NCI-H82 treated with DMSO at 0.1 percent for 48 hours (cell line): ENCODE results near the gene CUEDC1.
A peak's percentile ranks its signal among the peaks of the same experiment; 100 is the strongest.

ENCODE experiments used
- DNase-seq: peaks from one replicate; lab custom pipeline; 2025; ENCODE audit not compliant: unreplicated experiment; lab: John Stamatoyannopoulos, UW

Gene CUEDC1

GRCh38 chr17:57916925-57917858 lies 38.0 kb downstream of the CUEDC1 start:
- DNase-seq, result no peak

DNA sequence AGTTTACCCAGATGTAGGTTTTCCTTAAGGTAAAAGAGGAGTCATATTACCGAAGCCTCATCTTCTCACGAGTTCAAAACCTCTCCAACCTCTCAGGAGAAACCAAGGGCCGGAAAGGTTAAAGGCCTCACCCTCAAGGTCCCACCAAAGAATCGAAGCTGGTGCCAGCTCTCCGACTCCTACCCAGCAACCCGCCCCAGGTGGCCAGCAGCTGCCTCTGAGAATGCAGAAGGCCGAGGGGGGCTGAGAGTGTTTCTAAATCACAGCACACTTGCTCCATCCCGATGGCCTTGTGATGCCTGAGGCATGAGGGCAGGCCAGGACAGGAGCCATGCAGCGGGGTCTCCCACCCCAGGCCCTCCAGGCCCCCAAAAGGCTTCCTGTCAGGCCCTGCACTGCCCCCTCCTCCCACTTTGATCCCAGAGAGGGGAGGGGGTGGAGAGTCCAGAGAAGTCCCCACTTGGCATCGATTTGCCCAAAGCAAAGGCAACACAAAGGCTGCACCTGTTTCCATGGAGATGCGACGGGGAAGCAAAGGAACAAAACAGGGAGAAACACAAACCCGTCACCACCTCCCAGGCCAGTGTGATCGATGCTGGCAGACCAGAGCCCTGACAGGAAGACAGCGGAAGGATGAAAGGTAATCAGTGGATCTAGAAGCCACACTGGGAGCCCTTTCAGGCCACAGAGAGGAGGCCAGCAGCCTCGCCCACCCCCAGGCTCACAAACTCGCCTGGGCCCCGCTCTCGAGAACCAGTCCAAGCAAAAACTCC lies 39.0 kb downstream of the CUEDC1 start:
- no peak for DNase-seq

DNA sequence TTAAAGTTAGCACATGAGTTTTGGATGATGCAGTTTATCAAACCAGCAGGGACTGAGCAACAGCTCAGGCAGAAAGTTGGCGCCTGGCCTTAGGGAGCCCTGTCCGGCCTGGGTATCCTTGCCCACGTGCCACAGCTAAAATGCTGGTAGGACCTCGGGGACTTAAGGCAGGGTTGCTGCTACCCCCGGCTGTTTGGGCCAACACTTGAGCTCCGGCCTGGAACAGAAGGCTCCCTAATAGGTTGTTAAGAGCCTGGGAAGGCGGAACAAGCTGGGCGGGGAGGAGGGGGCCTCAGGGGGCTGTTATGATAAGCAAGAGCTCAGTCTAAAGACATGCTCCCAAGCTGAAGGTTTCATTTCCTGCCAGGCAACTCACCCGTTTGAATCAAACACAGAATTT lies 39.7 kb downstream of the CUEDC1 start:
- peak; percentile 44 for DNase-seq

- DNase-seq, result no peak
These were observed 40.7 kb downstream of the CUEDC1 start for GRCh38 chr17:57914273-57915142.

DNA sequence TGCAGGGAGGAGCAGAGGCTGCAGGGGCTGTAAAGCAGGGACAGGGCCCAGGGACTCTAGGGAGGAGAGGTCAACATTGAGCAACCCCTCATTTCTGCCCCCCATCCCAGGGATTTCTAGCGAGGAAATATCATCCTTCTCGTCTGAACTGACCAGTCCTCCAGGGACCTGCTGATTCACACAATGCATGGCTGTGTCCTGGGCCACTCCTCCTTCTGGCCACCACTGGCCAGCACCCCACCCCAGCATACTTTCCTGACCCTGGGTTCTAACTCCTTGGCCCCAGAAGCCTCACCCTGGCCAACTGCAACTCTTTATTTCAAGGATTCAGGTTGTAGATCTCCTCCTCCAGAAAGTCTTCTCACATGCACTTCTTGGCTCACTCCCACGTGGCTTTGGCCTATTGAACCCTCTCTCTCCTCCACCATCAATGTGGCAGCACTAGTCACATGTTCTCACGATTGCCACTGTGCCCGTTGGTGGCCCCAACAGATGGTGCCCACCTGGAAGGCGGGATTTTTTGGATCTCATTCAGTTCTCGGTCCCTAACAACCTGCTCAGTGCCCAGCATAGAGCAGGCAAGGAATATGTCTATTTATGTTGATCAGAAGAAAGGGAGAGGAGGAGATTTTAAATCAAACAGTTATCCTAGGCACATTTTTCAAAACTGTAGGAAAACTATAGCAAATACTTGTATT lies 41.5 kb downstream of the CUEDC1 start:
- no peak for DNase-seq

DNA sequence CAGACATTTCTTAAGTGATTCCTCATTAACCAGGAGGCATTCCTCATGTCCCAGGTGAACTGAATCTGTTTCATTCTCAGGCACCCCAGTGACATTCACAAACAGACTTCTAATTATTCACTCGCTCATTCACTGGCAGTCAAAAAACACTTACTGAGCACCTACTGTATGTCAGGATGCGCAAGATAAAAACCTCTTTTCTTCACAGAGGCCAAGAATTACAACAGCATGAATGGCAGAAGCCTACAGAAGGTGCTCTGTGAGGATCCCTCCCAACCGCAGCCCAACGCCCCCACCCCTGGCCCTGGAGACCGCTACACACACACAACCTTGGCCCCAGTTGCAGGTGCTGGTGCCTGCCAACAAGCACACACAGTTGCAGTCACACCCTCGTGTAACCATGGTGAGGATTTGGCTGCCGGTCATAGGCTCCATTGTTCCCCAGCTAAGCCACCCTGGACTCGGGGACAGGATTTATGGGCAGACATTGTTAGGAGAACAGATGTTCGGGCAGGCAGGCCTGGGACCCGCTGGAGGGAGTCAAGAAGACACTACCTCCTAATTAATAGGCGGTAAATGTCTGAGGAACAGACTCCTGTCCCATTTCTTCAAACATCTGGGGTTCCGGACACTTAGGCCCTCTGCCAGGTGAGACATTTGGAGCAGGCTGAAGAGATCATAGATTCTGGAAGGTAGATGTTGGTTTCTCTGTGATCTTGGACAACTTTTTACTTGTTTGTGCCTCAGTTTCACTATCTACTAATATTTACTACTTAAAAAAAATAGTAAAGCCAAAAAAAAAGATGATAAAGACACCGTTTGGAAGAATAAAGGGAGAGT lies 43.2 kb downstream of the CUEDC1 start:
- DNase-seq, result peak; percentile 83

DNA sequence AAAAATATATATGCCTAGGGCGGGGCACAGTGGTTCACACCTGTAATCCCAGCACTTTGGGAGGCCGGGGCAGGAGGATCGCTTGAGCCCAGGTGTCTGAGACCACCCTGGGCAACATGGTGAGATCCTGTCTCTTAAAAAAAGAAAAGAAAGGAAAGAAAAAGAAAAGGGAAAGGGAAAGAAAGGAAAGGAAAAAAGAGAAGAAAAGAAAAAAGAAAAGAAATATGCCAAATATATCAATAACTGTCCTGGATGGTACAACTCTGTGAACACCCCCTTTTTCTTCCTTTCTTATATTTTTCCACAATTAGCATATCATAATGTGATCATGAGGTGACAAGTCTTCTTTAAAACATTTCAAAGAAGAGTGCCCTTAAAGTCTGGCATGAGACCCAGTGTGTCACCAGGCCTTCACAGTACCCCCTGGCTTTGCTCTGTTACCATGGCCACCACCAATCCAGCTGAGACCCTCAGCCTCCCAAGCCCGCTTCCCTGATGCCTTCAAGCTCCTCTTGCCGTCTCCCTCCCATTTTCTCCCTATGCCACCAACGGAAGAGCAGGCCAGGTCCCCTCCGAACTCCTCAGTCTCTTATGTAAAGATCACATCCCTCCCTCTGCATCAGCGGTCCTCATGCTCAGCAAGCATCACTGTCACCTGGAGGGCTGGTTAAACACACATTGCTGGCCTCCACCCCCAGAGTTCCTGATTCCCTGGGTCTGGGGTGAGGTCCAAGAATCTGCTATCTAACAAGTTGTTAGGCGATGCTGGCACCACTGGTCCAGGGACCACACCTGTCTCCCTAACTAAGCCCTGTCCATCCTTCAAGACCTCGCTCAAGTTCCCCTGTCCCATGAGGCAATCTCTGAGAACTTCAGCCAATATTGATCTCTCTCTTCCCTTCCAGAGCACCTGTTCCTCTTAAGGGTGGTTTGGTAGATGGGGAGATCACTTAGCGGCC lies 44.5 kb downstream of the CUEDC1 start:
- DNase-seq, result no peak

DNA sequence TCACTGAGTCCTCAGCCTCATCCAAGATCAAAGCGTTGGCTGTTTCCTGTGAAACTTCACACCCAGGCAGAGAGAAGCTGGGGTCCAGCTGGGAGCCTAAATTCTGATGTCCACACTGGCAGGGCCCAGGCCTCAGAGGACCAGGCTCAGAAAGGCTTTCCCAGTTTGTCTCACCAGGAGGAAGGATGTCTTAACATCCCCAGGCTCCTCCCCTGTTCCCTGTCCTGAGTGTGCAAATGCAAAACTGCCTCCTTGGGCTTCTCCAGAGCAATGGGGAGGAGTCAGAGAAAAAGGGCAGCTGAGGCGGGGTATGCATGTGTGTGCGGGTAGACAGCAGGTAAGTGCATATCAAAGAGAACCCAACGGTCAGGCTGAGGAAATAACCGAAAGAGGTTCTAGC lies 45.7 kb downstream of the CUEDC1 start:
- DNase-seq, result no peak

DNA sequence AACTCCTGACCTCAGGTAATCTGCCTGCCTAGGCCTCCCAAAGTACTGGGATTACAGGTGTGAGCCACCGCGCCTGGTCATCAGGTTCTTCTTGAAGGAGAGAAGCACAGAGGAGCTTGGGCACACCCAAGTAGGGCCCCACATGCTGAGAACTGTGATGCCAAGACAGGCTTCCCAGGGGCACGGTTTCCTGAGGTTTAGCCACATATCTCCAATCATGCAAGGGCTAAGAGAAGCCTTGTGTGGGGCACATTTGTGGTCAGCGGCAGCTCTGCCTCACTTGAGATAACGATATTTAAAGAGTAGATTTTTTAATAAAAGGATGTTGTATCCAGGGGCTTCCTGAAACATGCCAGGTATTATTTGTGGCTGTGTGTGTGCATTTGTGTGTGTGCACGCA lies 46.9 kb downstream of the CUEDC1 start:
- DNase-seq, result no peak

DNA sequence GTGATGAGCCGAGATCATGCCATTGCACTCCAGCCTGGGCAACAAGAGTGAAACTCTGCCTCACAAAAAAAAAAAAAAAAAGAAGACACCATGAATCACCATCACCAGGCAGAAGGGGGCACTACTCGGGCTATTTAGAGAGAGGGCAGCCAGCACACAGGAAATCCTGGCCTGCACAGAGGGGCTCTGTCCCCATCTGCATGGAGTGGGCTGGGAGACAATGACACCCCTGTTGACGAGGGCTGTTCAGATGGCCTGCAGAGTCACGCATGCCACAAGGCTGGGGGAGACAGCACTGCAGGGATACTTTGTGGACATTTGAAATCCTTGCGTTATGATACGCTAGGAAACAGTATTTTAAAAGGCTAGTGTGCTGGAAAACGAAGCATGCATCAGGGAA lies 48.3 kb downstream of the CUEDC1 start:
- DNase-seq, result peak; percentile 47

DNA sequence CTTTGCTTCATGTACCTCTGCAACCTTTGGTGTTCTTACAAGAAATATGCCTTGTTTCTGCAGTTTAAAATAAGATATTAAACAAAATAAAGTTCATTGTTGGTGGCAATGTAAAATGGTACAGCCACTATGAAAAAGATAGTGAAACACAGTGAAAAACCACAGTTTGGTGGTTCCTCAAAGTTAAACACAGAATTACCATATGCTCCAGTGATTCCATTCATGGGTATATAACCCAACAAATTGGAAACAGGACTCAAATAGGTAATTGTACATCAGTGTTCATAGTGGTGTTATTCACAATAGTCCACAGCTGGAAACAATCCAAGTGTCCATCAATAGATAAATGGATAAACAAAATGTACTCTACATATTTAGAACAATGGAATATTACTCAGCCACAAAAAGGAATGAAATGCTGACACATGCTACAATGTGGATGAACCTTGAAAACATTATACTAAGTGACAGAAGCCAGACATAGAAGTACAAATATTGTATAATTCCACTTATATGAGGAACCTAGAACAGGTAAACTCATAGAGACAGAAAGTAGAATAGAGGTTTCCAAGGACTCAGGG lies 49.2 kb downstream of the CUEDC1 start:
- DNase-seq, result no peak

DNA sequence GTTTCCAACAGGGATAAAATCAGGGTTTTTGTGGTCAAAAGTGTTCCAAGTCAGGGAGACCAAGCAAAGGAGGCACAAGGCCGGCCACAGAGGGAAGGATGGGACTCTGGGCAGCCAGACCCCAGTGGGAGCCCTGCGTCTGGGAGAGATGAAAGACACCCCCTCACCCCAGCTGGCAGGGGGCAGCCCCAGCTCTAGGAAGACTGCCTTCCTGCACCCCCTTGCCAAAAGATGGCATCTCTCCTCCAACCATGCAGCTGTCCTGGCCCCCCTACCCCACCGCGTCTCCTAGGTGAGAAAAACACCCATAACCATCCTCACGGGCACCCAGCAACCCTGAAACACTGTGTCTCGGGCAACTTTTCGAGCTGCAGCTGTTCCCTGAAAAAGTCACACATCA lies 51.3 kb downstream of the CUEDC1 start:
- no peak for DNase-seq

DNA sequence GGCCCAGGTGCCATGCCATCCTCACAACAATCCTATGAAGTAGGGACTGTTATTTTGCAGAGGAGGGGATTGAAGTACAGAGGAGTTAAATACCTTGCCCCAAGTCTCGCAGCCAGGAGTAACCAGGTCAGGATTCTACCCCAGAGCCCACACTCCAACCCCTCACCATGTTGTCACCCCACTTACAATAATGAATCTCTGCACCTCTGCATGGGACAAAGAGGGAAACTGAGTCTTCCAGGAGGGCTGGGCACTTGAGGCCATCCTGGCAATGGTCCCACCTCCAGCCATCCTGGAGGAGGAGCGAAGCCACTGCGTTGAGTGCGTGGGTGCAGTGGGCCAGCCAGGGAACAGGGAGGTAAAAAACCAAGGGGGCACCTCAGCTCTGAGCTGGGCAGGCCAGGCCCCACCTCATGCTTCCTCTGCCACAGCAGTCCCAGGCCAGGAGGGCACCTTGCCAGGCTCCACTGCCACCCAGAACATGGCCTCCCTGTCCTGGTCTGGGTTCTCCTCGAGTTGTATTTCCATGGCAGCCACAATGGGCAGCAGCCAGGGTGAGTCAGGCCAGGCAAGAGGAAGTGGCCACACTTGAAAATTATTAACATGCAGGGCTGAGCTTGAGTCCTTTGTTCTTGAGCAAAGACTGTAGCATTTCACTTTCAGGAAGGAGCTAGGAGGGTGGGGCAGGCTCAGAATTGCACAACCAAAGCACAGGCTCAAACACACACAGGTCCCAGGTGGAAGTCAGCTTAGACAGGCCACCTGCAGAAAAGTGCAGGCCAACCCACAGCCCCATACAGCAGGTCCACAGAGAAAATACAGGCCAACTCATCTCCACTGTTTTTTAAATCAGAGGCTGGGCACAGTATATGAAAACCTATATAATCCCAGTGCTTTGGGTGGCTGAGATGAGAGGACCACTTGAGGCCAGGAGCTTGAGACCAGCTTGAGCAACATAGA lies 52.1 kb downstream of the CUEDC1 start:
- DNase-seq, result no peak

DNA sequence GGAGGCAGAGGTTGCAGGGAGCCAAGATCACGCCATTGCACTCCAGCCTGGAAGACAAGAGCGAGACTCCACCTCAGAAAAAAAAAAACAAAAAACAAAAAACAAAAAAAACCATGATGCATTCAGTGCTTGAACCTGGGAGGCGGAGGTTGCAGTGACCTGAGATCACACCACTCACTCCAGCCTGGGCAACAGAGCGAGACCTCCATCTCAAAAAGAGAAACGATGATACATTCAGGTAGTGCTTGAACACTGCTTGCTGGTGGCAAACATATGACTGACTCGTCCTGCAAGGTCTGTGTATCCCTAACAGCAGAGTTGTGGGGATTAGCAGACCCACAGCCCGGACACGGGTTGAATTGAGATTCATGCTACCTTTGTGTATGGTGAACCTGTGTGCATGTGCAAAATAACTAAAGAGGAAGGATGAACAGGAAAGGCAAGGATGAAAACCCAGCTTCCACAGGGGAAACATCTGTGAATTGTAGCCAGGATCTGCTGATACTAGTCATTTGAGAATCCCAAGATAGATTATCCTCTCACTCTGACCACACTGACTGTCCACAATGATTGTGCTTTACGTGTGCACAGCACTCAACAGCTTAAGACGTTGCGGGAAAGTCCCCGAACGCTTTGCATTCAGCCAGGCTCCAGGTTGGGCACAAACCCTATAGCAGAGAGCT lies 53.0 kb downstream of the CUEDC1 start:
- DNase-seq, result no peak

- DNase-seq, result no peak
These were observed 54.0 kb downstream of the CUEDC1 start for GRCh38 chr17:57900991-57901743.

DNA sequence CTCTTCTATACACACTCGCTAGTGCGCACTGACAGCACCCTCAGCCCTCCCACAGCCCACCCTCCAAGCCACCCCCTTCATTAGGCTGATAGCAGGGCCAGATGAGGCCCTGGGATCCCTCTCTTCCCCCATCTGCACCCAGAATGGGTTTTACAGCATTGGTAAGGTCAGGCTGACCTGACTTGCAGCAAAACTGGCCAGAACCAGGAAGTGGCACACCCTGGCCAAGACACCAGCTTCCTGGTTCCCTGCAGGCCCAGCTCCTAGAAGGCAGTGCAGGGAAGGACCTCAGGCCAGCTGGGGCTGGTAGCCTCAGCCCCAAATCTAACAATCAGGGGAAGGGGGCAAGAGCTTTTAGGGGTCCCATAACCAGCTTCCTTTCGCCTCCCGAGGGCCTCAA lies 55.4 kb downstream of the CUEDC1 start:
- DNase-seq, result no peak
